Adrenal gland (tissue), 5 donors: ENCODE measurements around the gene CTXND2.
"Not testable (repeated sequence)": the region's sequence is repeated elsewhere in the genome, so short reads cannot be mapped to it uniquely, and the experiment has no call there.

Source experiments
- POLR2A ChIP-seq, 2 donors: fragments of 450-650 bp; IDR thresholded peaks; one replicate each; pipeline ENCODE4 v1.6.1; 2017; ENCODE audit warnings: antibody characterized with exemption in 2 of 2, mild to moderate bottlenecking in 2 of 2, moderate library complexity in 1 of 2
- TF ChIP-seq, protein P1 (sequence below), 6 experiments: fragments of 450-650 bp in 4 of 6; fragments of 200-600 bp in 2 of 6; sonication (generic) in 1 of 6; IDR thresholded peaks; 1 replicate in 5 of 6; 2 replicates in 1 of 6; pipeline versions ENCODE4 v1.5.1 to v1.8.0; 2016 to 2021; ENCODE audit warnings: antibody characterized with exemption in 6 of 6, mild to moderate bottlenecking in 2 of 6, moderate library complexity in 1 of 6
- donor health status: DM: no; HTN: no; CAD: no.

DNA sequence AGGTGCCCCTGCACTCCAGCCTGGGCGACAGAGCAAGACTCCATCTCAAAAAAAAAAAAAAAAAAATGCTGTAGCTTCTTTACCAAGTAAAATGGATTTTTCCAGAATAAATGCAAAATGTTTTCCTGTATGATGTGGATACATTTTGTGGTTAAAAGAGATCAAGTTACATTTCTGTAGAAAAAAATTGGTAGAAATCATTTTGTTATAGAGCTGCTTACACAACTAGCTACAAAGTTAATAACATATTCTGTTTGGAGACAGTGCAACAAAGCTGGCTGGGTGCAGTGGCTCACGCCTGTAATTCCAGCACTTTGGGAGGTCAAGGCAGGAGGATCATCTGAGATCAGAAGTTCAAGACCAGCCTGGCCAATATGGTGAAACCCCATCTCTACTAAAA lies 8.0 kb upstream of the CTXND2 start:
- TF ChIP-seq, protein P1, sequence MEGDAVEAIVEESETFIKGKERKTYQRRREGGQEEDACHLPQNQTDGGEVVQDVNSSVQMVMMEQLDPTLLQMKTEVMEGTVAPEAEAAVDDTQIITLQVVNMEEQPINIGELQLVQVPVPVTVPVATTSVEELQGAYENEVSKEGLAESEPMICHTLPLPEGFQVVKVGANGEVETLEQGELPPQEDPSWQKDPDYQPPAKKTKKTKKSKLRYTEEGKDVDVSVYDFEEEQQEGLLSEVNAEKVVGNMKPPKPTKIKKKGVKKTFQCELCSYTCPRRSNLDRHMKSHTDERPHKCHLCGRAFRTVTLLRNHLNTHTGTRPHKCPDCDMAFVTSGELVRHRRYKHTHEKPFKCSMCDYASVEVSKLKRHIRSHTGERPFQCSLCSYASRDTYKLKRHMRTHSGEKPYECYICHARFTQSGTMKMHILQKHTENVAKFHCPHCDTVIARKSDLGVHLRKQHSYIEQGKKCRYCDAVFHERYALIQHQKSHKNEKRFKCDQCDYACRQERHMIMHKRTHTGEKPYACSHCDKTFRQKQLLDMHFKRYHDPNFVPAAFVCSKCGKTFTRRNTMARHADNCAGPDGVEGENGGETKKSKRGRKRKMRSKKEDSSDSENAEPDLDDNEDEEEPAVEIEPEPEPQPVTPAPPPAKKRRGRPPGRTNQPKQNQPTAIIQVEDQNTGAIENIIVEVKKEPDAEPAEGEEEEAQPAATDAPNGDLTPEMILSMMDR (IDR thresholded peaks at IDR 0.05): not testable (repeated sequence)
- not testable (repeated sequence) for TF ChIP-seq POLR2A (IDR thresholded peaks at IDR 0.05)
